Uterus (tissue), 4 donors: ENCODE measurements around the gene FBXL22. TPM values are rescaled to one million over a fixed set of nuclear protein-coding genes. Genes with fewer than 3 reads are reported as not detected.

ENCODE experiments used
- DNase-seq, 2 donors: peaks; one replicate each; pipeline ENCODE4 v3.0.0-alpha.2; 2019 to 2020
- H3K27ac ChIP-seq, 2 donors: fragments of 200-600 bp; sonication (generic); 1 replicate in 1 of 2; 2 replicates in 1 of 2; pipeline ENCODE4 v1.5.1; 2016 to 2018
- H3K27me3 ChIP-seq, 2 donors: fragments of 200-600 bp; sonication (generic); one replicate each; pipeline ENCODE4 v1.5.1; 2018 to 2019; ENCODE audit warnings: control low read depth in 1 of 2
- H3K36me3 ChIP-seq, 2 donors: fragments of 200-600 bp; sonication (generic); one replicate each; pipeline ENCODE4 v1.5.1; 2019; ENCODE audit warnings: control low read depth in 1 of 2
- H3K4me1 ChIP-seq, 2 donors: fragments of 200-600 bp; sonication (generic); one replicate each; pipeline ENCODE4 v1.5.1; 2018 to 2019; ENCODE audit warnings: control low read depth in 1 of 2
- H3K4me3 ChIP-seq, 2 donors: fragments of 200-600 bp; sonication (generic); 1 replicate in 1 of 2; 2 replicates in 1 of 2; pipeline ENCODE4 v1.5.1; 2018 to 2019; ENCODE audit warnings: mild to moderate bottlenecking in 1 of 2
- H3K9me3 ChIP-seq, 2 donors: fragments of 200-600 bp; sonication (generic); one replicate each; pipeline ENCODE4 v1.5.1; 2019; ENCODE audit warnings: control low read depth in 1 of 2
- CTCF ChIP-seq, 4 experiments: fragments of 200-600 bp in 2 of 4; fragments of 450-650 bp in 2 of 4; sonication (generic) in 2 of 4; IDR thresholded peaks; one replicate each; pipeline ENCODE4 v1.5.1; 2016 to 2019; ENCODE audit warnings: antibody characterized with exemption in 4 of 4, mild to moderate bottlenecking in 2 of 4, moderate library complexity in 1 of 4
- POLR2A ChIP-seq, 2 donors: fragments of 450-650 bp; IDR thresholded peaks; one replicate each; pipeline ENCODE4 v1.6.1; 2016; ENCODE audit warnings: antibody characterized with exemption in 2 of 2, mild to moderate bottlenecking in 1 of 2, moderate library complexity in 1 of 2
- intact Hi-C: fragments of 100-400 bp; cut with DNase I; formaldehyde crosslinking; loops from one replicate; pipeline ENCODE4 v1.15.1; 2023; ENCODE audit warnings: low total_unique reads
- total RNA-seq, 4 donors: library from RNA; depleted of rRNA in 3 of 4; stranded (reverse); fragments of >200 nt in 3 of 4; gene quantifications; one replicate each; pipeline versions ENCODE4 v1.1.0 to v1.2.4, GENCODE V29; 2014 to 2023
- donor health status: DM: yes; HTN: yes; CAD: no.

The FBXL22 gene
- total RNA-seq, 4 donors from 2014 or later, result 5.0 to 44.1 (median 25.2) TPM

DNA sequence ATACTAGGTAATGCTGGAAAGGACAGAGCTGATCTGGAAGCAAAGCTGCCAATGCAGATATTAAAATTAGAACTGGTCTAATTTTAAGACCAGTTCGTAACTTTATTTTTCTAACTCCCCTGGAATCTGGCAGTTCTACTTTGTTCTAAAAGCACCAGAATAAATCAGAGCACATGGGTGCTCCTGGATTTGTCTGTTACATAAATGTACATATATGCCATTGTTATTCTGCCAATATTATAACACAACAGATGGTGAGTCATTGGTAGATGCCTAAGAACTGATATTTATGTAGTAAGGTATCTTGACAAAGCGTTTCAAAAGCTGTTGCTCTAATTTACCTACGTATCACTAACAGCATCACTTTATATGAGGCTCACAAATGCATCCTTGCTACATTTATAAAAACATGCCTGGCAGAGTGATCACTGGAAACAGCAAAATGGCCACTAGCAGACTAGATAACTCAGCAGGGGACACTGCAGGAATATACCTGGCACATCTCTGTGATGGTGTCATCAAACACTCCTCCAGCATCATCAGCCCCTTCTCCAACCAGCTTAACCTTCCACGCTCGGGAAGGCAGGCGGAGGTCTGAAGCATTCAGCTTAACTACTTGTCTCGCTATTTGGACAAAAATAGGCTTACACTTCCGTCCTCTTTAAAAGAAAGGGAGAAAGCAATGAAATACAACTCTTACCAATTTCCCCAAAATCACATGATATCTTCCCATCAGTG, 26.2 kb downstream of the FBXL22 start:
- no peaks in the 10 kb centered on the region for H3K27me3 ChIP-seq
- H3K27ac ChIP-seq, result no peak overlapping the region
- intact Hi-C loops, result no loop called here
- no peaks in the 10 kb centered on the region for H3K4me1 ChIP-seq
- no peaks in the 10 kb centered on the region for H3K9me3 ChIP-seq
- no peak for TF ChIP-seq POLR2A (IDR thresholded peaks at IDR 0.05)
- no peak for TF ChIP-seq CTCF (IDR thresholded peaks at IDR 0.05)
- H3K4me3 ChIP-seq, result no peak overlapping the region
- DNase-seq, result no peak
- H3K36me3 ChIP-seq, result no peaks in the 10 kb centered on the region

DNA sequence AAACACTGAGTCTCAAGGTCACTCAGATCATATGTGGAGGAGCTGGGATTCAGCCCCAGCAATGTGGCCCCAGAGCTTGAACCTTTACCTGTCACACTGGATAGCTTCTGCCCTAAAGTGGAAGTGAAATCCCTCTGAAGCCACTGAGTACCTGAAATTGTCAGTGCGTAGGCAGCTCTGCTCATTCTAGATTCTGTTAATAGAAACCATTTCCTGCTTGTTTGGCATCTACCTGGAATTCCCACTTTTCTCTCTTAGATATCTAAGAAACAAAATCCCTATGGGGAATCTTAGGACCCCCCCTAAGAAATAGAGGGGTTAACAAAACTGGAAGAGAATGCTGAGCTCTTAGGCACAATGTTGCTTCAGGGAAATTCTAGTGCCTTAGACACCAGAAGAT, 29.8 kb downstream of the FBXL22 start:
- H3K27ac ChIP-seq, result no peak overlapping the region
- no peaks in the 10 kb centered on the region for H3K36me3 ChIP-seq
- no peak for DNase-seq
- no peaks in the 10 kb centered on the region for H3K9me3 ChIP-seq
- intact Hi-C loops, result no loop called here
- H3K4me3 ChIP-seq, result no peak overlapping the region
- no peaks in the 10 kb centered on the region for H3K27me3 ChIP-seq
- H3K4me1 ChIP-seq, result no peaks in the 10 kb centered on the region
- TF ChIP-seq CTCF (IDR thresholded peaks at IDR 0.05), result no peak
- TF ChIP-seq POLR2A (IDR thresholded peaks at IDR 0.05), result no peak

DNA sequence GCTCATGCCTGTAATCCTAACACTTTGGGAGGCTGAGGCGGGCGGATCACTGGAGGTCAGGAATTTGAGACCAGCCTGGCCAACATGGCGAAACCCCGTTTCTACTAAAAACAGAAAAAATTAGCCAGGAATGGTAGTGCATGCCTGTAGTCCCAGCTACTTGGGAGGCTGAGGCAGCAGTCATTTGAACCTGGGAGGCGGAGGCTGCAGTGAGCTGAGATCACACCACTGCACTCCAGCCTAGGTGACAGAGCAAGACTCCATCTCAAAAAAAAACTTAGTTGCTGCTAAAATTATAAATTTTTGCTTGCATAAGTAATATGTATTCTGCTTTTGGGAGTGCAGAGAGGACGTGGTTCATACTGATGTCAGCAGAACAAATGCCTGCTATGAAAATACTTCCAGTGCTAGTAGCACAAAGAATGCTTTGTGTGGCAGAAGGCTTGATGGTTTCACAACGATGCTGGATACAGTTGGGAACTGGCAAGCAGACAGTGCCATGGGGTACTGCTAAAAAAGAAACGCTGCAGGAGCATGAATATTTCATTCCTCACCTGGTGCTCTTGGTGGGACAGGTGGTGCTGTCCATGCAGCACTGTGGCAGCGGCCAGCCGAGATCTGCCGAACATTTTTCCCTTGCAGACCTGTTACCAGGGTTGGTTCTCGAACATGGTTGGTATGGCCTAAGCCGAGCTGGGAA, 31.1 kb downstream of the FBXL22 start:
- intact Hi-C loops, result no loop called here
- Histone ChIP-seq H3K27ac (no peak overlapping the region), H3K4me3 (no peak overlapping the region), H3K9me3 (no peaks in the 10 kb centered on the region), H3K36me3 (no peaks in the 10 kb centered on the region), H3K4me1 (no peaks in the 10 kb centered on the region), H3K27me3 (no peaks in the 10 kb centered on the region)
- DNase-seq, result no peak
- TF ChIP-seq POLR2A (IDR thresholded peaks at IDR 0.05) (no peak), CTCF (IDR thresholded peaks at IDR 0.05) (no peak)

DNA sequence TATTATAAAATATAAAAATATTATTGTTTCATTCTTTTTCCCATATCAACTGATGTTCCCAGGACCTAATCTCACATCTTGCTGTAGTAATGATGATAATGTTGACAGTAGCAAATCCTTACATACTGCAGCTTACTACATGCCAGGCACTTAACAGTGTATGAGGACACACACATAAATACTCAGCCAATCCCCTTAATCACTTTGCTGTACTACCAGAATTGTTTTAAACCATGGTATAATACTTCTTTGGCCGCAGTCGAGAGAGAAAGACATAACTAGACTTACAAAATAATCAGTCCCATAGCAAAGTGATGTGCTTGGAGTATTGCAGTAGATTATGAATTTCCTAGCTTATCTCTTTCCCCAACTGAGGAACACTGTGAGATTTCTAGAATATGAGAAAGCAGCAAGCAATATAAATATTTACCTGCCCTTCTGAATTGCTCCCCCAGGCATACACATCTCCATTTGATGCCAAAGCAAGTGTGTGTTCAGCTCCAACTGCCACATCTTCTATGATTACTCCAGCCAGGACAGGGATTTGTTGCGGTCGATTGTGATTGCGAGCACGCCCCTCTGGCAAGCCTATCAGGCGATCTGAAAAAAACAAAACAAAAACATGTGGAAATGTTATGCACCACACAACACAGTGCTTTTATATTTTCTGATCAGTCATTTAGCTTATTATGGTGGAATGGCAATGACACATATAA, 33.0 kb downstream of the FBXL22 start:
- Histone ChIP-seq H3K27me3 (no peaks in the 10 kb centered on the region), H3K27ac (no peak overlapping the region), H3K36me3 (no peaks in the 10 kb centered on the region), H3K4me1 (no peaks in the 10 kb centered on the region), H3K4me3 (no peak overlapping the region), H3K9me3 (no peaks in the 10 kb centered on the region)
- no peak for TF ChIP-seq POLR2A (IDR thresholded peaks at IDR 0.05)
- TF ChIP-seq CTCF (IDR thresholded peaks at IDR 0.05), result no peak
- intact Hi-C loops, result no loop called here
- DNase-seq, result no peak

DNA sequence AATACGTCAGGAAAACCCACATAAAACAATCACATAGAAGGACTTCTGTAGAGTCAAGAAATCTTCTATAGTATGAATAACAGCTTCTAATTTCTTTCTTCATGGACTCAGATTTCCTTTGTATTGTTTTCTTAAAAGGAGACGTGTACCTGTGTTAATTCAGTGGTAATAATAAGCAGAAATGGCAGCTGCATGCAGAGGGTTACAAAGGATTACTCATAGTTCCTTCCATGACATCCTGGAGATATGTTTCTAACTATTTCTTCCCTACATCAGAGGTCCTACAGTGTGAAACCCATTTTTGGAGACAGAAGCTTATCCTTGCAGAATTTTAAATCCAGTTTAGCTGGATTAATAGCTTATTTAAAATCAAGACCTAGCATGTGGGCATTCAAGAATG, 36.1 kb downstream of the FBXL22 start:
- no peak for DNase-seq
- Histone ChIP-seq H3K27me3 (no peaks in the 10 kb centered on the region), H3K4me1 (no peaks in the 10 kb centered on the region), H3K27ac (no peak overlapping the region), H3K36me3 (no peaks in the 10 kb centered on the region), H3K4me3 (no peak overlapping the region), H3K9me3 (no peaks in the 10 kb centered on the region)
- intact Hi-C loops, result no loop called here
- no peak for TF ChIP-seq CTCF (IDR thresholded peaks at IDR 0.05)
- no peak for TF ChIP-seq POLR2A (IDR thresholded peaks at IDR 0.05)
